WTC11 (cell line): ENCODE measurements around the gene KRT86.

ENCODE experiments used
- CREM ChIP-seq: sonication (generic); formaldehyde crosslinking; IDR thresholded peaks from 2 replicates; pipeline ENCODE4 v1.8.1; 2022; ENCODE audit warnings: mild to moderate bottlenecking, missing genetic modification reagents, moderate library complexity
- ELF4 ChIP-seq: sonication (generic); formaldehyde crosslinking; IDR thresholded peaks from 2 replicates; pipeline ENCODE4 v1.8.1; 2022; ENCODE audit warnings: low read depth, mild to moderate bottlenecking, moderate library complexity, missing genetic modification reagents
- ESRRA ChIP-seq: sonication (generic); formaldehyde crosslinking; IDR thresholded peaks from 2 replicates; pipeline ENCODE4 v1.8.1; 2022; ENCODE audit warnings: mild to moderate bottlenecking, missing genetic modification reagents, borderline replicate concordance
- JAZF1 ChIP-seq: fragments of 250-450 bp; sonication (Bioruptor Pico); IDR thresholded peaks from 2 replicates; pipeline ENCODE4 v1.9.0; 2021; ENCODE audit warnings: moderate library complexity, mild to moderate bottlenecking, inconsistent platforms
- JUN ChIP-seq: sonication (generic); formaldehyde crosslinking; IDR thresholded peaks from 2 replicates; pipeline ENCODE4 v1.8.0; 2023; ENCODE audit warnings: mild to moderate bottlenecking, missing genetic modification reagents
- SP1 ChIP-seq: sonication (generic); formaldehyde crosslinking; conservative IDR thresholded peaks from 2 replicates; pipeline ENCODE4 v1.8.1; 2022; ENCODE audit warnings: missing genetic modification reagents
- ZNF232 ChIP-seq: sonication (generic); formaldehyde crosslinking; IDR thresholded peaks from 2 replicates; pipeline ENCODE4 v1.8.0; 2022; ENCODE audit warnings: mild to moderate bottlenecking, missing genetic modification reagents
- TF ChIP-seq, protein P1 (sequence below): fragments of 200-600 bp; IDR thresholded peaks from 2 replicates; pipeline ENCODE4 v1.8.0; 2022; ENCODE audit warnings: antibody characterized with exemption
- TF ChIP-seq, protein P2 (sequence below): fragments of 250-450 bp; sonication (Bioruptor Pico); IDR thresholded peaks from 2 replicates; pipeline ENCODE4 v2.1.2; 2022; ENCODE audit warnings: mild to moderate bottlenecking, moderate library complexity
- TF ChIP-seq, protein P3 (sequence below): sonication (generic); formaldehyde crosslinking; IDR thresholded peaks from 2 replicates; pipeline ENCODE4 v1.8.0; 2022; ENCODE audit warnings: mild to moderate bottlenecking, missing genetic modification reagents
- TF ChIP-seq, protein P4 (sequence below): sonication (generic); formaldehyde crosslinking; IDR thresholded peaks from 2 replicates; pipeline ENCODE4 v1.8.1; 2023; ENCODE audit warnings: mild to moderate bottlenecking, missing genetic modification reagents
- TF ChIP-seq, protein P5 (sequence below): sonication (generic); formaldehyde crosslinking; IDR thresholded peaks from 2 replicates; pipeline ENCODE4 v1.8.0; 2022; ENCODE audit warnings: mild to moderate bottlenecking, missing genetic modification reagents
- TF ChIP-seq, protein P6 (sequence below): sonication (generic); formaldehyde crosslinking; IDR thresholded peaks from 2 replicates; pipeline ENCODE4 v1.8.0; 2022; ENCODE audit warnings: mild to moderate bottlenecking, missing genetic modification reagents
- TF ChIP-seq, protein P7 (sequence below): fragments of 250-450 bp; sonication (Bioruptor Pico); IDR thresholded peaks from 2 replicates; pipeline ENCODE4 v1.9.0; 2021; ENCODE audit warnings: moderate library complexity, mild to moderate bottlenecking, inconsistent platforms, borderline replicate concordance

DNA sequence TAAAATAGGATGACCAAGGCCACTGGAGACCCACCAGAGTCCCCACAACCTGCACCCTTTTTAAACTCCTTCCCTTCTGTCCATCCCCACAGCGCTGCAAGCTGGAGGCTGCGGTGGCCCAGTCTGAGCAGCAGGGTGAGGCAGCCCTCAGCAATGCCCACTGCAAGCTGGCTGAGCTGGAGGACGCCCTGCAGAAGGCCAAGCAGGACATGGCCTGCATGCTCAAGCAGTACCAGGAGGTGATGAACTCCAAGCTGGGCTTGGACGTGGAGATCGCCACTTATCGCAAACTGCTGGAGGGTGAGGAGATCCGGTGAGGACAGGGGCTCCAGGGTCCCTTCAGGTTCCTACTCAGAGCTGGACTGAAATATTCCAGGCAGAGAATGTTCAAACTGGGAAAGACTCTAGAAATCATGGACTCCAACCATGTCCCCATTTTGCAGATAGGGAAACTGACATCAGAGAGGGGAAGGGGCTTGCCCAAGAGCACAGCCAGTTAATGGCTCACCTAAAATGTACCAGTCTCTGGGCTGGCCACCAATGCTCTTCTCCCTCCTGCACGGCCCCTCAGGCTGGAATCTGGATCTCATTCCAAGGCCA lies 75.7 kb downstream of the KRT86 start:
- TF ChIP-seq ELF4 (CRISPR knock-in tag), result no peak
- TF ChIP-seq, protein P1, sequence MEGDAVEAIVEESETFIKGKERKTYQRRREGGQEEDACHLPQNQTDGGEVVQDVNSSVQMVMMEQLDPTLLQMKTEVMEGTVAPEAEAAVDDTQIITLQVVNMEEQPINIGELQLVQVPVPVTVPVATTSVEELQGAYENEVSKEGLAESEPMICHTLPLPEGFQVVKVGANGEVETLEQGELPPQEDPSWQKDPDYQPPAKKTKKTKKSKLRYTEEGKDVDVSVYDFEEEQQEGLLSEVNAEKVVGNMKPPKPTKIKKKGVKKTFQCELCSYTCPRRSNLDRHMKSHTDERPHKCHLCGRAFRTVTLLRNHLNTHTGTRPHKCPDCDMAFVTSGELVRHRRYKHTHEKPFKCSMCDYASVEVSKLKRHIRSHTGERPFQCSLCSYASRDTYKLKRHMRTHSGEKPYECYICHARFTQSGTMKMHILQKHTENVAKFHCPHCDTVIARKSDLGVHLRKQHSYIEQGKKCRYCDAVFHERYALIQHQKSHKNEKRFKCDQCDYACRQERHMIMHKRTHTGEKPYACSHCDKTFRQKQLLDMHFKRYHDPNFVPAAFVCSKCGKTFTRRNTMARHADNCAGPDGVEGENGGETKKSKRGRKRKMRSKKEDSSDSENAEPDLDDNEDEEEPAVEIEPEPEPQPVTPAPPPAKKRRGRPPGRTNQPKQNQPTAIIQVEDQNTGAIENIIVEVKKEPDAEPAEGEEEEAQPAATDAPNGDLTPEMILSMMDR, result no peak
- TF ChIP-seq, protein P2, sequence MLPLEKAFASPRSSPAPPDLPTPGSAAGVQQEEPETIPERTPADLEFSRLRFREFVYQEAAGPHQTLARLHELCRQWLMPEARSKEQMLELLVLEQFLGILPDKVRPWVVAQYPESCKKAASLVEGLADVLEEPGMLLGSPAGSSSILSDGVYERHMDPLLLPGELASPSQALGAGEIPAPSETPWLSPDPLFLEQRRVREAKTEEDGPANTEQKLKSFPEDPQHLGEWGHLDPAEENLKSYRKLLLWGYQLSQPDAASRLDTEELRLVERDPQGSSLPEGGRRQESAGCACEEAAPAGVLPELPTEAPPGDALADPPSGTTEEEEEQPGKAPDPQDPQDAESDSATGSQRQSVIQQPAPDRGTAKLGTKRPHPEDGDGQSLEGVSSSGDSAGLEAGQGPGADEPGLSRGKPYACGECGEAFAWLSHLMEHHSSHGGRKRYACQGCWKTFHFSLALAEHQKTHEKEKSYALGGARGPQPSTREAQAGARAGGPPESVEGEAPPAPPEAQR (CRISPR knock-in tag), result no peak
- TF ChIP-seq SP1 (CRISPR knock-in tag), result no peak
- no peak for TF ChIP-seq JUN (CRISPR knock-in tag)
- no peak for TF ChIP-seq ESRRA (CRISPR knock-in tag)
- TF ChIP-seq, protein P3, sequence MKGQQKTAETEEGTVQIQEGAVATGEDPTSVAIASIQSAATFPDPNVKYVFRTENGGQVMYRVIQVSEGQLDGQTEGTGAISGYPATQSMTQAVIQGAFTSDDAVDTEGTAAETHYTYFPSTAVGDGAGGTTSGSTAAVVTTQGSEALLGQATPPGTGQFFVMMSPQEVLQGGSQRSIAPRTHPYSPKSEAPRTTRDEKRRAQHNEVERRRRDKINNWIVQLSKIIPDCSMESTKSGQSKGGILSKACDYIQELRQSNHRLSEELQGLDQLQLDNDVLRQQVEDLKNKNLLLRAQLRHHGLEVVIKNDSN (CRISPR knock-in tag), result no peak
- TF ChIP-seq, protein P4, sequence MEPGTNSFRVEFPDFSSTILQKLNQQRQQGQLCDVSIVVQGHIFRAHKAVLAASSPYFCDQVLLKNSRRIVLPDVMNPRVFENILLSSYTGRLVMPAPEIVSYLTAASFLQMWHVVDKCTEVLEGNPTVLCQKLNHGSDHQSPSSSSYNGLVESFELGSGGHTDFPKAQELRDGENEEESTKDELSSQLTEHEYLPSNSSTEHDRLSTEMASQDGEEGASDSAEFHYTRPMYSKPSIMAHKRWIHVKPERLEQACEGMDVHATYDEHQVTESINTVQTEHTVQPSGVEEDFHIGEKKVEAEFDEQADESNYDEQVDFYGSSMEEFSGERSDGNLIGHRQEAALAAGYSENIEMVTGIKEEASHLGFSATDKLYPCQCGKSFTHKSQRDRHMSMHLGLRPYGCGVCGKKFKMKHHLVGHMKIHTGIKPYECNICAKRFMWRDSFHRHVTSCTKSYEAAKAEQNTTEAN (CRISPR knock-in tag), result no peak
- TF ChIP-seq, protein P5, sequence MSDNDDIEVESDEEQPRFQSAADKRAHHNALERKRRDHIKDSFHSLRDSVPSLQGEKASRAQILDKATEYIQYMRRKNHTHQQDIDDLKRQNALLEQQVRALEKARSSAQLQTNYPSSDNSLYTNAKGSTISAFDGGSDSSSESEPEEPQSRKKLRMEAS (CRISPR knock-in tag), result no peak
- TF ChIP-seq CREM (CRISPR knock-in tag), result no peak
- no peak for TF ChIP-seq ZNF232 (CRISPR knock-in tag)
- TF ChIP-seq, protein P6, sequence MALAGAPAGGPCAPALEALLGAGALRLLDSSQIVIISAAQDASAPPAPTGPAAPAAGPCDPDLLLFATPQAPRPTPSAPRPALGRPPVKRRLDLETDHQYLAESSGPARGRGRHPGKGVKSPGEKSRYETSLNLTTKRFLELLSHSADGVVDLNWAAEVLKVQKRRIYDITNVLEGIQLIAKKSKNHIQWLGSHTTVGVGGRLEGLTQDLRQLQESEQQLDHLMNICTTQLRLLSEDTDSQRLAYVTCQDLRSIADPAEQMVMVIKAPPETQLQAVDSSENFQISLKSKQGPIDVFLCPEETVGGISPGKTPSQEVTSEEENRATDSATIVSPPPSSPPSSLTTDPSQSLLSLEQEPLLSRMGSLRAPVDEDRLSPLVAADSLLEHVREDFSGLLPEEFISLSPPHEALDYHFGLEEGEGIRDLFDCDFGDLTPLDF (CRISPR knock-in tag), result no peak
- TF ChIP-seq, protein P7, sequence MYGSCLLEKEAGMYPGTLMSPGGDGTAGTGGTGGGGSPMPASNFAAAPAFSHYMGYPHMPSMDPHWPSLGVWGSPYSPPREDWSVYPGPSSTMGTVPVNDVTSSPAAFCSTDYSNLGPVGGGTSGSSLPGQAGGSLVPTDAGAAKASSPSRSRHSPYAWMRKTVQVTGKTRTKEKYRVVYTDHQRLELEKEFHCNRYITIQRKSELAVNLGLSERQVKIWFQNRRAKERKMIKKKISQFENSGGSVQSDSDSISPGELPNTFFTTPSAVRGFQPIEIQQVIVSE (CRISPR knock-in tag), result no peak
- no peak for TF ChIP-seq JAZF1 (CRISPR knock-in tag)
